WTC11 (cell line): ENCODE data around the gene FRMD4A. TPM values are rescaled to one million over a fixed set of nuclear protein-coding genes. Genes with fewer than 3 reads are reported as not detected.

Experiments
- ATAC-seq: fragments of 200-7000 bp; cut with Tn5 transposase; 2 replicates; pipeline ENCODE4 v1.10.0; 2021; ENCODE audit warnings: mild to moderate bottlenecking, moderate library complexity
- CTCF ChIA-PET: fragments of 300-600 bp; sonication (Branson Sonifier 250); formaldehyde crosslinking; loops from one replicate; lab custom pipeline; 2021; ENCODE audit warnings: antibody characterized with exemption; lab: Charles Lee
- POLR2A ChIA-PET: fragments of 350-600 bp; sonication (Branson Sonifier 250); formaldehyde crosslinking; loops from one replicate; lab custom pipeline; 2021; ENCODE audit warnings: antibody characterized with exemption; lab: Charles Lee
- DNase-seq: peaks from one replicate; pipeline ENCODE4 v3.0.0; 2021; ENCODE audit warnings: low spot score
- H3K27ac Mint-ChIP-seq: 2 replicates; pipeline ENCODE4 v1.8.0; 2021; ENCODE audit warnings: mixed read lengths
- H3K27me3 Mint-ChIP-seq: 2 replicates; pipeline ENCODE4 v1.8.0; 2021; ENCODE audit warnings: low read depth, mild to moderate bottlenecking, moderate library complexity, mixed read lengths
- H3K36me3 Mint-ChIP-seq: 2 replicates; pipeline ENCODE4 v1.8.0; 2021; ENCODE audit warnings: mixed read lengths
- H3K4me1 Mint-ChIP-seq: 2 replicates; pipeline ENCODE4 v1.8.0; 2022; ENCODE audit warnings: mixed read lengths
- H3K4me3 Mint-ChIP-seq: 2 replicates; pipeline ENCODE4 v1.8.0; 2021; ENCODE audit warnings: mild to moderate bottlenecking, moderate library complexity, mixed read lengths
- H3K9me3 Mint-ChIP-seq: 2 replicates; pipeline ENCODE4 v1.8.0; 2021; ENCODE audit warnings: mixed read lengths
- ARID4B ChIP-seq: sonication (generic); formaldehyde crosslinking; IDR thresholded peaks from 2 replicates; pipeline ENCODE4 v1.8.0; 2023; ENCODE audit warnings: missing genetic modification reagents, mild to moderate bottlenecking, borderline replicate concordance
- ATF2 ChIP-seq: sonication (generic); formaldehyde crosslinking; IDR thresholded peaks from 2 replicates; pipeline ENCODE4 v1.8.1; 2022; ENCODE audit warnings: low read depth, missing genetic modification reagents, borderline replicate concordance
- ATF6 ChIP-seq: sonication (generic); formaldehyde crosslinking; IDR thresholded peaks from 2 replicates; pipeline ENCODE4 v1.8.1; 2023; ENCODE audit warnings: mild to moderate bottlenecking, missing genetic modification reagents
- ERG ChIP-seq: fragments of 250-450 bp; sonication (Bioruptor Pico); IDR thresholded peaks from 2 replicates; pipeline ENCODE4 v1.8.0; 2021; ENCODE audit warnings: mild to moderate bottlenecking
- GABPB1 ChIP-seq: sonication (generic); formaldehyde crosslinking; IDR thresholded peaks from 2 replicates; pipeline ENCODE4 v1.8.1; 2023; ENCODE audit warnings: mild to moderate bottlenecking, missing genetic modification reagents
- HMGXB4 ChIP-seq: sonication (generic); formaldehyde crosslinking; IDR thresholded peaks from 2 replicates; pipeline ENCODE4 v1.8.1; 2023; ENCODE audit warnings: mild to moderate bottlenecking, moderate library complexity, missing genetic modification reagents
- KAT7 ChIP-seq: sonication (generic); formaldehyde crosslinking; IDR thresholded peaks from 2 replicates; pipeline ENCODE4 v1.8.1; 2023; ENCODE audit warnings: missing genetic modification reagents, mild to moderate bottlenecking, borderline replicate concordance
- NFATC4 ChIP-seq: fragments of 250-450 bp; sonication (Bioruptor Pico); IDR thresholded peaks from 2 replicates; pipeline ENCODE4 v1.9.0; 2021; ENCODE audit warnings: mild to moderate bottlenecking
- SOX15 ChIP-seq: fragments of 250-450 bp; sonication (Bioruptor Pico); IDR thresholded peaks from 2 replicates; pipeline ENCODE4 v1.9.0; 2021; ENCODE audit warnings: mild to moderate bottlenecking
- USF1 ChIP-seq: sonication (generic); formaldehyde crosslinking; IDR thresholded peaks from 2 replicates; pipeline ENCODE4 v1.8.0; 2022; ENCODE audit warnings: mild to moderate bottlenecking, missing genetic modification reagents
- ZBTB43 ChIP-seq: sonication (generic); formaldehyde crosslinking; IDR thresholded peaks from 2 replicates; pipeline ENCODE4 v1.8.1; 2023; ENCODE audit warnings: mild to moderate bottlenecking, missing genetic modification reagents
- ZNF121 ChIP-seq: sonication (generic); formaldehyde crosslinking; IDR thresholded peaks from 2 replicates; pipeline ENCODE4 v1.8.0; 2023; ENCODE audit warnings: missing genetic modification reagents
- ZNF219 ChIP-seq: sonication (generic); formaldehyde crosslinking; IDR thresholded peaks from 2 replicates; pipeline ENCODE4 v1.8.0; 2023; ENCODE audit warnings: missing genetic modification reagents, mild to moderate bottlenecking, borderline replicate concordance
- ZNF317 ChIP-seq: sonication (generic); formaldehyde crosslinking; IDR thresholded peaks from 2 replicates; pipeline ENCODE4 v1.8.1; 2023; ENCODE audit warnings: low read depth, mild to moderate bottlenecking, moderate library complexity, missing genetic modification reagents, borderline replicate concordance
- ZNF423 ChIP-seq: fragments of 250-450 bp; sonication (Bioruptor Pico); IDR thresholded peaks from 2 replicates; pipeline ENCODE4 v2.1.2; 2022; ENCODE audit warnings: mild to moderate bottlenecking, moderate library complexity
- ZSCAN18 ChIP-seq: fragments of 250-450 bp; sonication (Bioruptor Pico); IDR thresholded peaks from 2 replicates; pipeline ENCODE4 v2.1.2; 2022; ENCODE audit warnings: mild to moderate bottlenecking, moderate library complexity
- total RNA-seq: library from RNA; stranded (reverse); gene quantifications from 3 replicates; pipeline ENCODE4 v1.2.3, GENCODE V29; 2021

Gene FRMD4A
- total RNA-seq, 1 experiment from 2014 or later, result 35.5 TPM

GRCh38 chr10:14092799-14093198 lies 237.9 kb downstream of the FRMD4A start:
- Mint-ChIP-seq H3K4me3 (no peak overlapping the region), H3K27me3 (no peaks in the 10 kb centered on the region), H3K27ac (no peak overlapping the region), H3K36me3 (no peaks in the 10 kb centered on the region), H3K9me3 (no peaks in the 10 kb centered on the region), H3K4me1 (peaks cover 42% of the 10 kb centered on the region)
- DNase-seq (no peak), ATAC-seq (no peak)
- CTCF ChIA-PET, result interaction anchor here (0.6 to 1.3 kb wide), 2 partner anchors 59 to 315 kb away, joined by 3 read pairs; no protein-coding TSS in a partner anchor
- POLR2A ChIA-PET, result no interaction called here
- TF ChIP-seq KAT7 (CRISPR knock-in tag) (no peak), NFATC4 (CRISPR knock-in tag) (no peak), ARID4B (CRISPR knock-in tag) (no peak), USF1 (CRISPR knock-in tag) (no peak), ATF2 (CRISPR knock-in tag) (no peak), ZBTB43 (no peak), SOX15 (CRISPR knock-in tag) (no peak), HMGXB4 (no peak), ATF6 (CRISPR knock-in tag) (no peak), ZNF121 (CRISPR knock-in tag) (no peak), ZSCAN18 (CRISPR knock-in tag) (no peak), GABPB1 (no peak), ERG (no peak), ZNF423 (CRISPR knock-in tag) (no peak), ZNF317 (no peak), ZNF219 (CRISPR knock-in tag) (no peak)
